G401 (cell line): ENCODE results near the gene TGM5. TPM values are rescaled to one million over a fixed set of nuclear protein-coding genes. Genes with fewer than 3 reads are reported as not detected.

Source experiments
- total RNA-seq: library from RNA; depleted of rRNA; stranded (reverse); fragments of >200 nt; shearing (Covaris generic); gene quantifications from 2 replicates; pipeline ENCODE4 v1.2.3, GENCODE V29; 2014; rRNA removed

The TGM5 gene
- total RNA-seq, 1 experiment from 2014 or later, result not detected

Other genes with a start within 250 kb of the TGM5 start
- gene UBR1, start 160.9 kb downstream of the TGM5 start, total RNA-seq, result 7.5 and 18.8 TPM in 2 replicates
- 12.7 and 22.0 TPM in 2 replicates for gene TMEM62, start 133.3 kb downstream of the TGM5 start, total RNA-seq
- 32.1 and 38.9 TPM in 2 replicates for gene CCNDBP1, start 81.5 kb downstream of the TGM5 start, total RNA-seq
- not detected in 2 replicates for gene EPB42, start 45.9 kb downstream of the TGM5 start, total RNA-seq
- not detected in 2 replicates for gene TGM7, start 35.3 kb upstream of the TGM5 start, total RNA-seq
- gene LCMT2, start 63.6 kb upstream of the TGM5 start, total RNA-seq, result not detected in 2 replicates
- gene ZSCAN29, start 104.1 kb upstream of the TGM5 start, total RNA-seq, result 19.0 and 35.6 TPM in 2 replicates
- 19.2 and 24.0 TPM in 2 replicates for gene TUBGCP4, start 104.2 kb upstream of the TGM5 start, total RNA-seq
- gene TP53BP1, start 226.2 kb upstream of the TGM5 start, total RNA-seq, result 79.1 and 84.7 TPM in 2 replicates